Fibroblast of lung (primary cell): ENCODE data around the gene ATP6V0A1. TPM values are rescaled to one million over a fixed set of nuclear protein-coding genes. Genes with fewer than 3 reads are reported as not detected.
A peak's percentile ranks its signal among the peaks of the same experiment; 100 is the strongest.

Experiments used
- DNase-seq, 2 donors: peaks; one replicate each; pipeline versions ENCODE4 v3.0.0 to v3.0.0-alpha.2; 2010; ENCODE audit warnings: low read depth in 2 of 2
- H2AFZ ChIP-seq: 2 replicates; pipeline ENCODE4 v1.5.1; 2012; ENCODE audit warnings: low read length, control low read depth, inconsistent platforms
- H3K27ac ChIP-seq: 2 replicates; pipeline ENCODE4 v1.5.1; 2011; ENCODE audit warnings: low read length, control low read depth; ENCODE audit not compliant: insufficient read depth
- H3K27me3 ChIP-seq: 2 replicates; pipeline ENCODE4 v1.5.1; 2011; ENCODE audit warnings: mild to moderate bottlenecking, low read length; ENCODE audit not compliant: control insufficient read depth, insufficient read depth
- H3K36me3 ChIP-seq: 2 replicates; pipeline ENCODE4 v1.5.1; 2011; ENCODE audit warnings: low read length; ENCODE audit not compliant: control insufficient read depth, insufficient read depth
- H3K4me1 ChIP-seq: 2 replicates; pipeline ENCODE4 v1.5.1; 2011; ENCODE audit warnings: low read length; ENCODE audit not compliant: control insufficient read depth, insufficient read depth; ENCODE audit errors: extremely low read depth
- H3K4me2 ChIP-seq: 2 replicates; pipeline ENCODE4 v1.5.1; 2011; ENCODE audit warnings: low read length, control low read depth; ENCODE audit not compliant: insufficient read depth; ENCODE audit errors: extremely low read depth
- H3K4me3 ChIP-seq, 4 experiments: fragments of 200-600 bp in 1 of 4; sonication (generic) in 1 of 4; replicated peaks in 1 of 4; 2 replicates each; pipeline ENCODE4 v1.5.1; 2011 to 2016; ENCODE audit warnings: low read length in 4 of 4, low read depth in 3 of 4, mild to moderate bottlenecking in 3 of 4, control low read depth in 2 of 4, inconsistent platforms in 1 of 4, mixed read lengths in 1 of 4; ENCODE audit not compliant: insufficient read depth in 1 of 4; ENCODE audit errors: control extremely low read depth in 1 of 4
- H3K79me2 ChIP-seq: 2 replicates; pipeline ENCODE4 v1.5.1; 2012; ENCODE audit warnings: mild to moderate bottlenecking, low read length, inconsistent platforms; ENCODE audit not compliant: control insufficient read depth, insufficient read depth
- H3K9ac ChIP-seq: 2 replicates; pipeline ENCODE4 v1.5.1; 2011; ENCODE audit warnings: mild to moderate bottlenecking, low read length, control low read depth; ENCODE audit not compliant: insufficient read depth
- H3K9me3 ChIP-seq: 2 replicates; pipeline ENCODE4 v1.5.1; 2012; ENCODE audit warnings: low read depth, low read length; ENCODE audit not compliant: control insufficient read depth, insufficient read depth
- H4K20me1 ChIP-seq: 2 replicates; pipeline ENCODE4 v1.5.1; 2011; ENCODE audit warnings: low read length; ENCODE audit not compliant: control insufficient read depth, insufficient read depth; ENCODE audit errors: extremely low read depth
- EZH2 ChIP-seq: IDR thresholded peaks from 2 replicates; pipeline ENCODE4 v1.5.1; 2012; ENCODE audit warnings: low read length, control low read depth, mild to moderate bottlenecking; ENCODE audit errors: missing control alignments
- polyA plus RNA-seq, 2 donors: library from polyadenylated mRNA; depleted of rRNA in 1 of 2; stranded (reverse) in 1 of 2; unstranded in 1 of 2; fragments of >200 nt; gene quantifications; 2 replicates each; pipeline ENCODE4 v1.2.1, GENCODE V29; 2011 to 2012; ENCODE audit warnings: missing spikeins in 1 of 2
- total RNA-seq: library from RNA; depleted of rRNA; stranded (reverse); fragments of >200 nt; gene quantifications from 2 replicates; pipeline ENCODE4 v1.2.1, GENCODE V29; 2014
- TF ChIP-seq, protein P1 (sequence below), 2 donors: IDR thresholded peaks in 1 of 2; conservative IDR thresholded peaks in 1 of 2; 1 replicate in 1 of 2; 2 replicates in 1 of 2; pipeline ENCODE4 v1.5.1; 2011 to 2012; ENCODE audit warnings: low read length in 2 of 2, control low read depth in 1 of 2, inconsistent platforms in 1 of 2, low read depth in 1 of 2, mild to moderate bottlenecking in 1 of 2

Gene ATP6V0A1
- total and polyA plus RNA-seq, 2 donors (not counting 1 experiment from before 2014, with no cell fraction given), result 26.7 to 65.7 TPM

DNA sequence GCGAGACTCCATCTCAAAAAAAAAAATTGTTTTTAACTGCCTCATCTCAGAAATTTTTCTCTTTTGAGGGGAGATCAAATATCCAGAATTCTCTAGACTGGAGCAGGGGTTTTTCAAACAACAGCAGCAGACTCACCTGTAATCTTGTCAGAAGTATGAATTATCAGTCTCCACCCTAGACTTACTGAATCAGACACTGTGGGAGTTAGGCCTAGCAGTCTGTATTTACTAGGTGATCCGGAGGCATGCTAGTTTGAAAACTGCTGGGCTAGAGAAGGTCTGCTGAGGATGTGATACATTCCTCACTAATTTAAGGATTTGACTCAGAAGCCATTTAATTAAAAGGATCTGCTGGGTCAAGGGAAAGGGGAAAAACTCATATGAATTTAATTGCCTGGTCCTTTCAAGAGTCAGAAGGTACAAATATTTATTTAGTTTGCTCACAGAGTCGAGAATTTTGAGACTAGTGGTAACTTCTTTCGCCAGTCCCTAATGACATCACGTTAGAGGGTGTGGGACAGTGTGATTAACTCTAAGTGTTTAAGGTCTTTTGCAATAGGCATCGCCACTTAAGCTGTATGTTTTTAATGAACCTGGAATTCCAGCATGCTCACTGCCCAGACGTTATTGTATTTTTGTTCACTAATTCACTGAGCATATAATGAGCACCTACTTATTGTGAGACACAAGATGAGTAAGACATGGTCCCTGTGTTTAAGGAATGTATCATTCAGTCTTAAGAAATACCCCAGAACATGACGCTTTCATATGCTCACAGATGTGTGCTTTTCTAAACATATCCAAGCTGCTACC is 14.2 kb downstream of the ATP6V0A1 start:
- peak; percentile 78 to 89 for DNase-seq

DNA sequence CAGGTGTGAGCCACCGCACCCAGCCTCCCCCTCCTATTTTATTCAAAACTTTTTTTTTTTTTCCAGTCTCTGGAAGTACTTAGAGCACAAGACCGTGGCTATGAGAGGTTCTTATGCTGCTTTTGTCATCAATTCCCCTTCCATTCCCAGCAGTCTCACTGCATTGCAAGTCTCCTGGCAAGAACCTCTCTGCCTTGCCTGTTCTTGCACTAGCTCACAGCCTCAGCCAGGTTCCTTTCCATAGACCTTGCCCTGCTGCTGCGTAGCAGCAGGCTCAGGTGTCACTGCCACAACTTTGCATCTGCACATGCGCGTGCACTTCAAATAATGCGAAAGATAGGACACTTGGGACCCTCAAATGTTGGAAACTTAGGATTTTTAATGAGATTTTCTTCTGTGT is 15.6 kb downstream of the ATP6V0A1 start:
- no peak overlapping the region for H3K4me2 ChIP-seq
- TF ChIP-seq EZH2, result no peak
- TF ChIP-seq, protein P1, sequence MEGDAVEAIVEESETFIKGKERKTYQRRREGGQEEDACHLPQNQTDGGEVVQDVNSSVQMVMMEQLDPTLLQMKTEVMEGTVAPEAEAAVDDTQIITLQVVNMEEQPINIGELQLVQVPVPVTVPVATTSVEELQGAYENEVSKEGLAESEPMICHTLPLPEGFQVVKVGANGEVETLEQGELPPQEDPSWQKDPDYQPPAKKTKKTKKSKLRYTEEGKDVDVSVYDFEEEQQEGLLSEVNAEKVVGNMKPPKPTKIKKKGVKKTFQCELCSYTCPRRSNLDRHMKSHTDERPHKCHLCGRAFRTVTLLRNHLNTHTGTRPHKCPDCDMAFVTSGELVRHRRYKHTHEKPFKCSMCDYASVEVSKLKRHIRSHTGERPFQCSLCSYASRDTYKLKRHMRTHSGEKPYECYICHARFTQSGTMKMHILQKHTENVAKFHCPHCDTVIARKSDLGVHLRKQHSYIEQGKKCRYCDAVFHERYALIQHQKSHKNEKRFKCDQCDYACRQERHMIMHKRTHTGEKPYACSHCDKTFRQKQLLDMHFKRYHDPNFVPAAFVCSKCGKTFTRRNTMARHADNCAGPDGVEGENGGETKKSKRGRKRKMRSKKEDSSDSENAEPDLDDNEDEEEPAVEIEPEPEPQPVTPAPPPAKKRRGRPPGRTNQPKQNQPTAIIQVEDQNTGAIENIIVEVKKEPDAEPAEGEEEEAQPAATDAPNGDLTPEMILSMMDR (conservative IDR thresholded peaks at IDR 0.05 in 1 of 2, IDR thresholded peaks at IDR 0.05 in 1 of 2; ENCODE audit: low read depth in 1 of 2, low read length in 2 of 2), result no peak
- H3K9ac ChIP-seq, result no peak overlapping the region
- no peak overlapping the region for H2AFZ ChIP-seq
- H3K9me3 ChIP-seq, result no peaks in the 10 kb centered on the region
- H3K36me3 ChIP-seq, result peaks cover 5% of the 10 kb centered on the region
- no peaks in the 10 kb centered on the region for H3K27me3 ChIP-seq
- no peaks in the 10 kb centered on the region for H3K79me2 ChIP-seq
- no peak for DNase-seq
- no peaks in the 10 kb centered on the region for H3K4me1 ChIP-seq
- no peak overlapping the region for H3K27ac ChIP-seq
- no peak overlapping the region for H3K4me3 ChIP-seq
- H4K20me1 ChIP-seq, result no peaks in the 10 kb centered on the region

More for the DNA sequence above, 14.2 kb downstream of the ATP6V0A1 start:
- H3K36me3 ChIP-seq, result peaks cover 5% of the 10 kb centered on the region
- H3K79me2 ChIP-seq, result no peaks in the 10 kb centered on the region
- H3K27me3 ChIP-seq, result no peaks in the 10 kb centered on the region
- H2AFZ ChIP-seq, result no peak overlapping the region
- H3K4me2 ChIP-seq, result no peak overlapping the region
- no peaks in the 10 kb centered on the region for H3K4me1 ChIP-seq
- no peak overlapping the region for H3K4me3 ChIP-seq
- peak overlapping the region; percentile 5 for H3K27ac ChIP-seq
- H3K9me3 ChIP-seq, result no peaks in the 10 kb centered on the region
- no peaks in the 10 kb centered on the region for H4K20me1 ChIP-seq
- TF ChIP-seq, protein P1 (conservative IDR thresholded peaks at IDR 0.05 in 1 of 2, IDR thresholded peaks at IDR 0.05 in 1 of 2; ENCODE audit: low read depth in 1 of 2, low read length in 2 of 2), result no peak
- no peak for TF ChIP-seq EZH2
- H3K9ac ChIP-seq, result no peak overlapping the region

DNA sequence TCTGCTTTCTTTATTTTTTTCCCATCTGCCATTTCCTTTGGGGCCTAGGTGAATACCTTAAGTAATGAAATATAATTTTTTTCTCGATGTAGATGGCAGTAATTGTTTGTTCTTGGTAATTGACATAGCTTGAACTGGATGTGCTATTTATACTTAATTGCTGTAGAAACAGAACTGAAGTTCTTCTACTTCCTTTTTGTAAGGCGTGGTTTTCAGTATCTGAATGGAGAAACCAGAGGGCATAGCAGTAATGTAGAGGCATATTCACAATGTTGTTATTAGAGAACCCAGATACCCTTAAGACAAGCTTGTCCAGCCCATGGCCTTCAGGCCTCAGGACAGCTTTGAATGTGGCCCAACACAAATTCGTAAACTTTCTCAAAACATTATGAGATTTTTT is 16.4 kb downstream of the ATP6V0A1 start:
- Histone ChIP-seq H3K4me3 (no peak overlapping the region), H3K4me2 (no peak overlapping the region), H3K4me1 (no peaks in the 10 kb centered on the region), H2AFZ (no peak overlapping the region), H4K20me1 (no peaks in the 10 kb centered on the region), H3K36me3 (peaks cover 5% of the 10 kb centered on the region), H3K79me2 (no peaks in the 10 kb centered on the region), H3K27me3 (no peaks in the 10 kb centered on the region), H3K27ac (no peak overlapping the region), H3K9ac (no peak overlapping the region), H3K9me3 (no peaks in the 10 kb centered on the region)
- no peak for TF ChIP-seq EZH2
- TF ChIP-seq, protein P1 (conservative IDR thresholded peaks at IDR 0.05 in 1 of 2, IDR thresholded peaks at IDR 0.05 in 1 of 2; ENCODE audit: low read depth in 1 of 2, low read length in 2 of 2), result no peak
- DNase-seq, result no peak
